SK-N-SH (cell line): ENCODE results near the gene LRP1-AS. TPM values are rescaled to one million over a fixed set of nuclear protein-coding genes. Genes with fewer than 3 reads are reported as not detected.

Experiments used
- CTCF ChIA-PET: fragments of 300-600, 350-600 bp; formaldehyde crosslinking; extraction: SDS; loops from one replicate; lab custom pipeline; 2021; lab: Yijun Ruan, JAX
- POLR2A ChIA-PET: fragments of 350-600 bp; sonication (Branson Sonifier 250); formaldehyde crosslinking; extraction: SDS; loops from one replicate; lab custom pipeline; 2020; ENCODE audit warnings: antibody characterized with exemption, inconsistent platforms; lab: Yijun Ruan, JAX
- DNase-seq: peaks from one replicate; pipeline ENCODE4 v3.0.0; 2012
- H2AFZ ChIP-seq: fragments of 200-600 bp; sonication (generic); 2 replicates; pipeline ENCODE4 v1.8.1; 2016; ENCODE audit warnings: antibody characterized with exemption, mild to moderate bottlenecking, low read depth
- H3F3A ChIP-seq: fragments of 200-600 bp; sonication (generic); replicated peaks from 2 replicates; pipeline ENCODE3; 2016; ENCODE audit warnings: antibody characterized with exemption, mild to moderate bottlenecking; ENCODE audit not compliant: insufficient read depth
- H3K27ac ChIP-seq, 2 experiments: fragments of 200-500 bp in 1 of 2; fragments of 200-600 bp in 1 of 2; sonication (Bioruptor generic) in 1 of 2; sonication (generic), shearing (Covaris generic) in 1 of 2; 2 replicates each; pipeline versions ENCODE4 v1.5.1 to v1.6.1; 2014 to 2016; ENCODE audit warnings: low read depth in 2 of 2, inconsistent platforms in 1 of 2, low read length in 1 of 2, mild to moderate bottlenecking in 1 of 2, mixed read lengths in 1 of 2
- H3K27me3 ChIP-seq: fragments of 200-600 bp; sonication (generic), shearing (Covaris generic); 2 replicates; pipeline ENCODE4 v1.6.1; 2016; ENCODE audit warnings: mixed run types; ENCODE audit not compliant: insufficient read depth
- H3K36me3 ChIP-seq, 2 experiments: fragments of 200-500 bp in 1 of 2; fragments of 200-600 bp in 1 of 2; sonication (Bioruptor generic) in 1 of 2; sonication (generic) in 1 of 2; replicated peaks in 1 of 2; 2 replicates each; pipeline versions ENCODE3 to v1.5.1; 2014 to 2016; ENCODE audit warnings: low read length in 1 of 2, mild to moderate bottlenecking in 1 of 2; ENCODE audit not compliant: insufficient read depth in 2 of 2, control insufficient read depth in 1 of 2
- H3K4me1 ChIP-seq, 2 experiments: fragments of 200-500 bp in 1 of 2; fragments of 200-600 bp in 1 of 2; sonication (Bioruptor generic) in 1 of 2; sonication (generic), shearing (Covaris generic) in 1 of 2; 2 replicates each; pipeline versions ENCODE4 v1.5.1 to v1.6.1; 2014 to 2016; ENCODE audit warnings: low read depth in 1 of 2, low read length in 1 of 2, mixed run types in 1 of 2; ENCODE audit not compliant: insufficient read depth in 2 of 2, control insufficient read depth in 1 of 2
- H3K4me2 ChIP-seq: fragments of 200-600 bp; sonication (generic), shearing (Covaris generic); 2 replicates; pipeline ENCODE4 v1.6.1; 2017; ENCODE audit warnings: mixed run types
- H3K4me3 ChIP-seq, 2 experiments: fragments of 200-500 bp in 1 of 2; fragments of 200-600 bp in 1 of 2; sonication (Bioruptor generic) in 1 of 2; sonication (generic), shearing (Covaris generic) in 1 of 2; 2 replicates each; pipeline versions ENCODE4 v1.5.1 to v1.8.1; 2014 to 2016; ENCODE audit warnings: low read depth in 2 of 2, inconsistent platforms in 1 of 2, low read length in 1 of 2, mild to moderate bottlenecking in 1 of 2, mixed read lengths in 1 of 2, moderate library complexity in 1 of 2
- H3K79me2 ChIP-seq: fragments of 200-600 bp; sonication (generic); 2 replicates; pipeline ENCODE4 v1.8.1; 2017; ENCODE audit warnings: mild to moderate bottlenecking; ENCODE audit not compliant: insufficient read depth
- H3K9ac ChIP-seq: fragments of 200-600 bp; sonication (generic); 2 replicates; pipeline ENCODE4 v1.6.1; 2017; ENCODE audit warnings: mixed run types
- H3K9me2 ChIP-seq: fragments of 200-600 bp; sonication (generic); 2 replicates; pipeline ENCODE4 v1.6.1; 2017; ENCODE audit warnings: mixed run types
- H3K9me3 ChIP-seq: fragments of 200-600 bp; sonication (generic); 2 replicates; pipeline ENCODE4 v1.6.1; 2017; ENCODE audit warnings: mixed run types, mild to moderate bottlenecking, moderate library complexity
- H4K20me1 ChIP-seq: fragments of 200-600 bp; sonication (generic); 2 replicates; pipeline ENCODE4 v1.6.1; 2017; ENCODE audit warnings: mild to moderate bottlenecking, mixed run types; ENCODE audit not compliant: insufficient read depth
- CHD2 ChIP-seq: fragments of 150-350 bp; IDR thresholded peaks from 2 replicates; pipeline ENCODE4 v1.6.1; 2018; ENCODE audit warnings: low read length; ENCODE audit not compliant: partially characterized antibody
- GATA2 ChIP-seq: sonication (generic); formaldehyde crosslinking; IDR thresholded peaks from 2 replicates; pipeline ENCODE4 v1.5.0; 2020; ENCODE audit warnings: mild to moderate bottlenecking, missing genetic modification reagents
- MXI1 ChIP-seq: IDR thresholded peaks from 2 replicates; pipeline ENCODE4 v1.6.1; 2012; ENCODE audit warnings: mild to moderate bottlenecking, low read depth, low read length, improper control_type of control experiment
- RAD21 ChIP-seq: IDR thresholded peaks from 2 replicates; pipeline ENCODE4 v1.6.1; 2012; ENCODE audit warnings: mild to moderate bottlenecking, low read length
- RCOR1 ChIP-seq: fragments of 150-350 bp; IDR thresholded peaks from 2 replicates; pipeline ENCODE4 v1.6.1; 2017; ENCODE audit warnings: antibody characterized with exemption, low read length
- SMC3 ChIP-seq: IDR thresholded peaks from 2 replicates; pipeline ENCODE4 v1.6.1; 2012; ENCODE audit warnings: low read depth, low read length, improper control_type of control experiment
- TEAD4 ChIP-seq: IDR thresholded peaks from 2 replicates; pipeline ENCODE4 v1.4.0; 2012; ENCODE audit warnings: mild to moderate bottlenecking, borderline replicate concordance; ENCODE audit not compliant: insufficient read depth
- YY1 ChIP-seq: IDR thresholded peaks from 2 replicates; pipeline ENCODE4 v1.4.0; 2012; ENCODE audit warnings: low read depth, mild to moderate bottlenecking
- WGBS: methylation state at CpG from one replicate; pipeline ENCODE4 v1.1.6; 2017; ENCODE audit warnings: low lambda C conversion rate; 5-methylcytosine and 5-hydroxymethylcytosine counted together
- polyA plus RNA-seq, 3 experiments: library from polyadenylated mRNA; depleted of rRNA; stranded (reverse); fragments of >200 nt; gene quantifications; 2 replicates each; pipeline ENCODE4 v1.2.3, GENCODE V29; 2012
- TF ChIP-seq, protein P1 (sequence below): fragments of 200-600 bp; sonication (generic); IDR thresholded peaks from 2 replicates; pipeline ENCODE4 v1.6.1; 2017; ENCODE audit warnings: antibody characterized with exemption, mild to moderate bottlenecking, moderate library complexity
- TF ChIP-seq, protein P2 (sequence below): fragments of 150-350 bp; IDR thresholded peaks from 2 replicates; pipeline ENCODE4 v1.6.1; 2017; ENCODE audit warnings: antibody characterized with exemption, low read length, low read depth, borderline replicate concordance
- TF ChIP-seq, protein P3 (sequence below): fragments of 150-350 bp; IDR thresholded peaks from 2 replicates; pipeline ENCODE4 v1.6.1; 2016; ENCODE audit warnings: mild to moderate bottlenecking, low read depth, low read length

The LRP1-AS gene
- polyA plus RNA-seq, 1 of the 3 experiments (the other 2 are of a cell fraction), result not detected

DNA sequence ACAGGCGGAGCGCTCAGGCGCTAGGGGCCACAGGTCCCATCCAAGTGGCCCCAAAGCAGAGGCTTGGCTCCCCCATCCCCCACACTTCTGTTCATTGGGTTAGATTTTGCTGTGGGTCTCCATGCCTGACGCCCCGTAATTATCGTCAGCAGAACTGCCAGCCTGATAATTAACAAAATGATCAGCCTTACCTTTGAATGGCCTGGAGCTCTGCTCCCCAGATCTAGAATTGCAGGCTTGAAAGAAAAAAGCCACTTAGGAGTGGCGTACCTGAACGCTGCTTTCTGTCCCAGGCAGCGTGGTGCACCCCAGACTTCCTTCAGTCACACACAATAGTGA lies 28.7 kb upstream of the LRP1-AS start:
- H3K4me1 ChIP-seq, result peaks cover 0 to 16% of the 10 kb centered on the region in 2 experiments; a peak in 1 of 4 replicates
- peak overlapping the region in 1 of 2 experiments; percentile 22; a peak in 1 of 4 replicates for H3K27ac ChIP-seq
- H3K79me2 ChIP-seq, result no peaks in the 10 kb centered on the region
- H3K9me2 ChIP-seq, result no peaks in the 10 kb centered on the region
- CTCF ChIA-PET, result interaction anchor here (0.6 to 33.3 kb wide), 43 partner anchors 4 to 417 kb away, joined by 3 to 643 read pairs (median 5); partner anchors contain the start of genes LRP1, LRP1-AS, NAB2 and NEMP1
- 0 out of 2 replicates have a peak, but pooled peaks cover 2% of the 10 kb centered on the region for H4K20me1 ChIP-seq
- no peak overlapping the region for H3K9ac ChIP-seq
- no peaks in the 10 kb centered on the region for H3K9me3 ChIP-seq
- peaks cover 24 to 57% of the 10 kb centered on the region in 2 experiments for H3K36me3 ChIP-seq
- DNase-seq, result no peak
- POLR2A ChIA-PET, result interaction anchor here (1.0 to 4.6 kb wide), 4 partner anchors 11 to 52 kb away, joined by 3 to 23 read pairs (median 5); partner anchors contain the start of gene LRP1
- H3K4me3 ChIP-seq, result no peak overlapping the region; a peak in 1 of 4 replicates
- no peaks in the 10 kb centered on the region for H3F3A ChIP-seq
- no peaks in the 10 kb centered on the region for H3K27me3 ChIP-seq
- 97% methylated on average over 6 of the region's 9 CpGs for WGBS
- TF ChIP-seq GATA2, result no peak
- TF ChIP-seq, protein P1, sequence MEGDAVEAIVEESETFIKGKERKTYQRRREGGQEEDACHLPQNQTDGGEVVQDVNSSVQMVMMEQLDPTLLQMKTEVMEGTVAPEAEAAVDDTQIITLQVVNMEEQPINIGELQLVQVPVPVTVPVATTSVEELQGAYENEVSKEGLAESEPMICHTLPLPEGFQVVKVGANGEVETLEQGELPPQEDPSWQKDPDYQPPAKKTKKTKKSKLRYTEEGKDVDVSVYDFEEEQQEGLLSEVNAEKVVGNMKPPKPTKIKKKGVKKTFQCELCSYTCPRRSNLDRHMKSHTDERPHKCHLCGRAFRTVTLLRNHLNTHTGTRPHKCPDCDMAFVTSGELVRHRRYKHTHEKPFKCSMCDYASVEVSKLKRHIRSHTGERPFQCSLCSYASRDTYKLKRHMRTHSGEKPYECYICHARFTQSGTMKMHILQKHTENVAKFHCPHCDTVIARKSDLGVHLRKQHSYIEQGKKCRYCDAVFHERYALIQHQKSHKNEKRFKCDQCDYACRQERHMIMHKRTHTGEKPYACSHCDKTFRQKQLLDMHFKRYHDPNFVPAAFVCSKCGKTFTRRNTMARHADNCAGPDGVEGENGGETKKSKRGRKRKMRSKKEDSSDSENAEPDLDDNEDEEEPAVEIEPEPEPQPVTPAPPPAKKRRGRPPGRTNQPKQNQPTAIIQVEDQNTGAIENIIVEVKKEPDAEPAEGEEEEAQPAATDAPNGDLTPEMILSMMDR, result peak; percentile 35; the same call in 1 of the 2 replicates
- no peak for TF ChIP-seq YY1
- no peak overlapping the region for H2AFZ ChIP-seq
- H3K4me2 ChIP-seq, result no peak overlapping the region

DNA sequence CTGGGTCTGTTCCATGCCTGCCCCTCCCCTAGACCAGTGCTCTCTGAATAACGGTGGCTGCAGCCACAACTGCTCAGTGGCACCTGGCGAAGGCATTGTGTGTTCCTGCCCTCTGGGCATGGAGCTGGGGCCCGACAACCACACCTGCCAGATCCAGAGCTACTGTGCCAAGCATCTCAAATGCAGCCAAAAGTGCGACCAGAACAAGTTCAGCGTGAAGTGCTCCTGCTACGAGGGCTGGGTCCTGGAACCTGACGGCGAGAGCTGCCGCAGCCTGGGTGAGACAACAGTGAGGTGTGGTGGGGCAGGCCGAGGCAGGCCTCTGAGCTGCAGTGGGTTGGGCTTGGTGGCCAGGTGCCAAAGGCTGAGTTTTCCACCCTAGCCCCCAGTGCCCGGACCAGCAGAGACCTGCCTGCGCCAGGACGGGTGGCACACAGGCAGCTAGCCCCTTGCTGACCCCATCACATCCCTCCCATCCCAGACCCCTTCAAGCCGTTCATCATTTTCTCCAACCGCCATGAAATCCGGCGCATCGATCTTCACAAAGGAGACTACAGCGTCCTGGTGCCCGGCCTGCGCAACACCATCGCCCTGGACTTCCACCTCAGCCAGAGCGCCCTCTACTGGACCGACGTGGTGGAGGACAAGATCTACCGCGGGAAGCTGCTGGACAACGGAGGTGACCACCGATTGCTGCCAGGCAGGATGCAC lies 28.2 kb upstream of the LRP1-AS start:
- TF ChIP-seq, protein P2, sequence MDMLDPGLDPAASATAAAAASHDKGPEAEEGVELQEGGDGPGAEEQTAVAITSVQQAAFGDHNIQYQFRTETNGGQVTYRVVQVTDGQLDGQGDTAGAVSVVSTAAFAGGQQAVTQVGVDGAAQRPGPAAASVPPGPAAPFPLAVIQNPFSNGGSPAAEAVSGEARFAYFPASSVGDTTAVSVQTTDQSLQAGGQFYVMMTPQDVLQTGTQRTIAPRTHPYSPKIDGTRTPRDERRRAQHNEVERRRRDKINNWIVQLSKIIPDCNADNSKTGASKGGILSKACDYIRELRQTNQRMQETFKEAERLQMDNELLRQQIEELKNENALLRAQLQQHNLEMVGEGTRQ, result no peak
- 0 out of 2 replicates have a peak, but pooled peaks have one; percentile 37 for TF ChIP-seq RCOR1
- peak; percentile 82 for TF ChIP-seq SMC3
- TF ChIP-seq, protein P3, sequence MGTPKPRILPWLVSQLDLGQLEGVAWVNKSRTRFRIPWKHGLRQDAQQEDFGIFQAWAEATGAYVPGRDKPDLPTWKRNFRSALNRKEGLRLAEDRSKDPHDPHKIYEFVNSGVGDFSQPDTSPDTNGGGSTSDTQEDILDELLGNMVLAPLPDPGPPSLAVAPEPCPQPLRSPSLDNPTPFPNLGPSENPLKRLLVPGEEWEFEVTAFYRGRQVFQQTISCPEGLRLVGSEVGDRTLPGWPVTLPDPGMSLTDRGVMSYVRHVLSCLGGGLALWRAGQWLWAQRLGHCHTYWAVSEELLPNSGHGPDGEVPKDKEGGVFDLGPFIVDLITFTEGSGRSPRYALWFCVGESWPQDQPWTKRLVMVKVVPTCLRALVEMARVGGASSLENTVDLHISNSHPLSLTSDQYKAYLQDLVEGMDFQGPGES, result no peak
- peak; percentile 16; the same call in 1 of the 2 replicates for TF ChIP-seq MXI1
- TF ChIP-seq RAD21, result peak; percentile 79
- no peak for TF ChIP-seq TEAD4
- TF ChIP-seq, protein P1, result peak; percentile 88
- peak; percentile 28 for TF ChIP-seq CHD2
- no peaks in the 10 kb centered on the region for H3K79me2 ChIP-seq
- ChIA-PET CTCF (interaction anchor here (0.6 to 33.3 kb wide), 44 partner anchors 5 to 470 kb away, joined by 3 to 643 read pairs (median 5); partner anchors contain the start of genes LRP1, LRP1-AS, NAB2 and NEMP1), POLR2A (interaction anchor here (1.0 to 4.6 kb wide), 5 partner anchors 12 to 63 kb away, joined by 3 to 23 read pairs (median 4); partner anchors contain the start of gene LRP1)
- peak; percentile 92 for DNase-seq
- H3K4me1 ChIP-seq, result peaks cover 0 to 16% of the 10 kb centered on the region in 2 experiments; a peak in 1 of 4 replicates
- no peak overlapping the region for H3K9ac ChIP-seq
- H3K4me2 ChIP-seq, result no peak overlapping the region
- H4K20me1 ChIP-seq, result 0 out of 2 replicates have a peak, but pooled peaks cover 2% of the 10 kb centered on the region
- 58% methylated on average over 16 of the region's 29 CpGs for WGBS
- no peak overlapping the region; a peak in 1 of 4 replicates for H3K4me3 ChIP-seq
- peak overlapping the region in 1 of 2 experiments; percentile 67; a peak in 2 of 4 replicates for H3K27ac ChIP-seq
- H3K27me3 ChIP-seq, result no peaks in the 10 kb centered on the region
- peaks cover 29 to 53% of the 10 kb centered on the region in 2 experiments for H3K36me3 ChIP-seq
- no peak overlapping the region for H2AFZ ChIP-seq
- no peaks in the 10 kb centered on the region for H3K9me2 ChIP-seq
- H3K9me3 ChIP-seq, result no peaks in the 10 kb centered on the region
- H3F3A ChIP-seq, result no peaks in the 10 kb centered on the region
